ENCODE results near the gene PHLDB3.
"Not testable (repeated sequence)": the region's sequence is repeated elsewhere in the genome, so short reads cannot be mapped to it uniquely, and the experiment has no call there.

Gene PHLDB3

DNA sequence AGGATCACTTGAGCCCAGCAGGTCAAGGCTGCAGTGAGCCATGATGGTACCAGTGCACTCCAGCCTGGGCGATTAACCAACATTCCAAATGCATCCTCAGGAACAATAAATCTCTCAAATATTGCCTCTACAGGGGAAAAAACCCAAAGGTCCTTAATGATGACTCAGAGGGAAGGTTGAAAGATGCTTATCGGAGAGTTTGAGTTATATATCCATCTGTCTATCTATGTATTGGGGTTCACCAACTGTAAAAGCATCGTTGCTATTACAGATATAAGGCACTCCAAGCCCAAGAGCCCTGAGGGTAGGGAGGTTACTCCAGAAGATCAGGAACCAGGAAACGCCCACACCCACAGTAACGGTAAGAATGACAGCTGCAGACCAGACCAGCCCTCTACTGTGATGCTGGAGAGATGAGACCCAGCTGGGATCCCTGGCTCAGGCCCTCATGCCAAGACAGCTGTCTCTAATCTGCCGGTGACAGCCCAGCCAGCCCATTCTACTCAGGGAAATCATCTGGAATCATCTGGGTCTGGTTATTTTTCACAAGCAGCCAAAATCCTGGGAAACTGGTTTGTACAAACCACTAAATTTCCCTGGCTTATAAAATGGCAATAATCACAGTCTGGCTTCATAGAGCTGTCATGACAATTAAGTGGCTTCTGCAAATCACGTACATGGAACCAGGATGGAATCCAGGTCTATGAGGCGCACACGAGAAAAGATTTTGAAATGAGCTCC lies 66.1 kb downstream of the PHLDB3 start:
- no peak for DNase-seq

GRCh38 chr19:43437712-43438111 lies 66.8 kb downstream of the PHLDB3 start:
- DNase-seq, result no peak

- not testable (repeated sequence) for DNase-seq
Observed at GRCh38 chr19:43437284-43437683, 67.3 kb downstream of the PHLDB3 start.

DNA sequence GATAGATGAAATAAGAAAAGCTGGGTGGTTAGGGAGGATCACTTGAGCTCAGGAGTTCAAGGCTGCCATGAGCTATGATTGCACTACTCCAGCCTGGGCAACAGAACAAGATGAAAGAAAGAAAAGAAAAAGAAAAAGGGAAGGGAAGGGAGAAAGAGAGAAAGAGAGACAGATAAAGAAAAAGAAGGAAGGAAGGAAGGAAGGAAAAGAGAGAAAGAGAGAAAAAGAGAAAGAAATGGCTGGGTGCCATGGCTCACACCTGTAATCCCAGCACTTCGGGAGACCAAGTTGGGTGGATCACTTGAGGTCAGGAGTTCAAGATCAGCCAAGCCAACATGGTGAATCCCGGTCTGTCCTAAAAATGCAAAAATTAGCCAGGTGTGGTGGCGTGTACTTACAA lies 68.8 kb downstream of the PHLDB3 start:
- no peak for DNase-seq

DNA sequence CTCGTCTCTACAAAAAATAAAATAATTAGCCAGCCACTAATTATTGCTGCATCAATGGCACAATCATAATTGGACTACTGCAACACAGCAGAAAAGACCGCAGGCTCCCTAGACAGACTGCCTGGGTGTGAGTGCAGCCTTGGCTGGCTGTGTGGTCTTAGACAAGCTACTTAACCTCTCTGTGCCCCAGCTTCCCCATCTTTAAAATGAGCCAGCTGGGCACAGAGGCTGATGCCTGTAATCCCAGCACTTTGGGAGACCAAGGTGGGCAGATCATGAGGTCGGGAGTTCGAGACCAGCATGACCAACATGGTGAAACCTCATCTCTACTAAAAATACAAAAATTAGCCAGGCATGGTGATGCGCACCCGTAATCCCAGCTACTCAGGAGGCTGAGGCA lies 70.9 kb downstream of the PHLDB3 start:
- no peak for DNase-seq

GRCh38 chr19:43433358-43433673 lies 71.2 kb downstream of the PHLDB3 start:
- DNase-seq, result no peak

GRCh38 chr19:43430976-43431375 lies 73.6 kb downstream of the PHLDB3 start:
- DNase-seq, result no peak

GRCh38 chr19:43430142-43430710 lies 74.3 kb downstream of the PHLDB3 start:
- DNase-seq, result no peak

GRCh38 chr19:43429395-43429794 lies 75.2 kb downstream of the PHLDB3 start:
- DNase-seq, result no peak

DNA sequence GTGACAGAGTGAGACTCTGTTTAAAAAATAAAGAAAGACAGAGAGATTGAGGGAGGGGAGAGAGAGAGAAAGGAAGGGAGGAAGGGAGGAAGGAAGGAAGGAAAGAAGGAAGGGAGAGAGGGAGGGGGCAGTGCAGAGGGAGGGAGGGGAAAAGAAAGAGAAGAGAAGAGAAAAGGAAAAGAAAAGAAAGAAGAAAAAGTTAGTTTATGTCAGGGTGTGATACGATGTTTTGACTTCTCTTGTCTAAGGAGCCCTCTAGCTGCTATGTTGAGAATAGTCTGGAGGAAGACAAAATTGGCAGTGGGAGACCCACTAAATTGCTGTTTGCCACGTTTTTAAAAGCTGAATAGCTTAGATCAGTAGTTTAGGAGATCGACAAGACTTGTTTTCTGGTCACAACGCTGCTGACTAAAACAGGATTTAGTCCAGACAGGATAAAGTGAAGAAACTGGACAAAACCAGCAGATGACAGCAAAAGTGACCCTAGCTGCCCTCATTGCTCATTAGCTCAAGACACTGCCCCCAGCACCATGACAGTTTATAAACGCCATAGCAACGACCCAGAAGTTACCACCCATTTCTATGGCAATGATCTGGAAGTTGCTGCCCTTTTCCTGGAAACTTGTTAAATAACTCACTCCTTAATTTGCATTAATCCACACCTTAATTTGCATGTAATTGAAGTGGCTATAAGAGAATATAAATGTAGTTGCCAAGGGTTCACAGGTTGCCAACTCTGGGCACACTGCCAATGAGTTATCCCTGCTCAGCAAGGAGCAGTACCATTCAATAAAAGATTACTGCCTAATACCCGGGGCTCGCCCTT lies 78.8 kb downstream of the PHLDB3 start:
- DNase-seq, result no peak

Measured in RPMI8226 (cell line).